SK-N-SH treated with all-trans-retinoic acid at 6 μM for 48 hours (cell line): ENCODE data around the gene NUDT21.

Source experiments
- ARNTL ChIP-seq: fragments of 450-650 bp; formaldehyde crosslinking; IDR thresholded peaks from 2 replicates; pipeline ENCODE4 v1.5.0; 2020; ENCODE audit warnings: low read depth, mild to moderate bottlenecking, moderate library complexity, borderline replicate concordance
- ESRRG ChIP-seq: fragments of 250-450 bp; sonication (Bioruptor Pico); IDR thresholded peaks from 2 replicates; pipeline ENCODE4 v1.6.1; 2021; ENCODE audit warnings: mild to moderate bottlenecking
- GLIS3 ChIP-seq: fragments of 250-450 bp; sonication (Bioruptor Pico); IDR thresholded peaks from 2 replicates; pipeline ENCODE4 v1.5.0; 2020; ENCODE audit warnings: mild to moderate bottlenecking, moderate library complexity
- ISL1 ChIP-seq: fragments of 250-450 bp; sonication (Bioruptor Pico); IDR thresholded peaks from 2 replicates; pipeline ENCODE4 v2.1.2; 2022; ENCODE audit warnings: mild to moderate bottlenecking, moderate library complexity
- OSR1 ChIP-seq: fragments of 250-450 bp; sonication (Bioruptor Pico); IDR thresholded peaks from 2 replicates; pipeline ENCODE4 v1.8.0; 2022; ENCODE audit warnings: moderate library complexity, mild to moderate bottlenecking, inconsistent platforms
- RARB ChIP-seq: fragments of 250-450 bp; sonication (Bioruptor Pico); IDR thresholded peaks from 2 replicates; pipeline ENCODE4 v1.8.0; 2021; ENCODE audit warnings: mild to moderate bottlenecking, moderate library complexity
- TCF4 ChIP-seq: fragments of 250-450 bp; sonication (Bioruptor Pico); IDR thresholded peaks from 2 replicates; pipeline ENCODE4 v1.8.0; 2021; ENCODE audit warnings: mild to moderate bottlenecking, moderate library complexity, borderline replicate concordance
- TOX ChIP-seq: fragments of 250-450 bp; sonication (Bioruptor Pico); IDR thresholded peaks from 2 replicates; pipeline ENCODE4 v1.8.0; 2021; ENCODE audit warnings: mild to moderate bottlenecking, moderate library complexity, borderline replicate concordance
- ZNF70 ChIP-seq: fragments of 450-650 bp; formaldehyde crosslinking; IDR thresholded peaks from 2 replicates; pipeline ENCODE4 v1.5.0; 2020; ENCODE audit warnings: mild to moderate bottlenecking, moderate library complexity
- ZNF8 ChIP-seq: fragments of 450-650 bp; formaldehyde crosslinking; IDR thresholded peaks from 2 replicates; pipeline ENCODE4 v1.5.0; 2020; ENCODE audit warnings: mild to moderate bottlenecking, moderate library complexity
- TF ChIP-seq, protein P1 (sequence below): fragments of 250-450 bp; sonication (Bioruptor Pico); IDR thresholded peaks from 2 replicates; pipeline ENCODE4 v1.8.0; 2020; ENCODE audit warnings: mild to moderate bottlenecking, moderate library complexity, borderline replicate concordance
- TF ChIP-seq, protein P2 (sequence below): fragments of 250-450 bp; sonication (Bioruptor Pico); IDR thresholded peaks from 2 replicates; pipeline ENCODE4 v1.5.1; 2020; ENCODE audit warnings: low read depth, mild to moderate bottlenecking, moderate library complexity
- TF ChIP-seq, protein P3 (sequence below): fragments of 250-450 bp; sonication (Bioruptor Pico); IDR thresholded peaks from 2 replicates; pipeline ENCODE4 v1.5.1; 2021; ENCODE audit warnings: mild to moderate bottlenecking, moderate library complexity
- TF ChIP-seq, protein P4 (sequence below): fragments of 250-450 bp; sonication (Bioruptor Pico); IDR thresholded peaks from 2 replicates; pipeline ENCODE4 v1.8.0; 2021; ENCODE audit warnings: low read depth, mild to moderate bottlenecking, moderate library complexity, borderline replicate concordance

DNA sequence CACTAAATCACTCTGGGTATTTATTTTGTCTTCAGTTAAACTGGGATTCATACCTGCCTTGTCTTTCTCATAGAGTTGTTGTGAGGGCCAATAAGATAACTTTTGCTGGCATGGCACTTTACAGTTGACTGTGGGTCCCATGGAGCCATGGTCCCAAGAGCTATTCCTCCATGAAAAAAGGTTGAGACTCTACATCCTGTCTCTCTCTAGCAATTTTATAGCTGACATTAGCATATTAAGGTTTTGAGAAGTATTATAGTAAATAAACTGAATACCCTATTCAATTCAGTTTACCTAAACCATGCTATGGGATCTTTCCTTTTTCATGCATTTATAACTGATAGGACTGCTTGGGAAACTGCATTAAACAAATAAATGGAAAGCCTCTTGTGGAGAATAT is 17.7 kb upstream of the NUDT21 start:
- TF ChIP-seq OSR1 (CRISPR knock-in tag) (no peak), ARNTL (CRISPR knock-in tag) (no peak), ZNF8 (no peak), ZNF70 (CRISPR knock-in tag) (no peak), GLIS3 (CRISPR knock-in tag) (no peak), TOX (CRISPR knock-in tag) (no peak), RARB (CRISPR knock-in tag) (no peak), ESRRG (CRISPR knock-in tag) (no peak), TCF4 (CRISPR knock-in tag) (no peak), ISL1 (CRISPR knock-in tag) (no peak)
- TF ChIP-seq, protein P1, sequence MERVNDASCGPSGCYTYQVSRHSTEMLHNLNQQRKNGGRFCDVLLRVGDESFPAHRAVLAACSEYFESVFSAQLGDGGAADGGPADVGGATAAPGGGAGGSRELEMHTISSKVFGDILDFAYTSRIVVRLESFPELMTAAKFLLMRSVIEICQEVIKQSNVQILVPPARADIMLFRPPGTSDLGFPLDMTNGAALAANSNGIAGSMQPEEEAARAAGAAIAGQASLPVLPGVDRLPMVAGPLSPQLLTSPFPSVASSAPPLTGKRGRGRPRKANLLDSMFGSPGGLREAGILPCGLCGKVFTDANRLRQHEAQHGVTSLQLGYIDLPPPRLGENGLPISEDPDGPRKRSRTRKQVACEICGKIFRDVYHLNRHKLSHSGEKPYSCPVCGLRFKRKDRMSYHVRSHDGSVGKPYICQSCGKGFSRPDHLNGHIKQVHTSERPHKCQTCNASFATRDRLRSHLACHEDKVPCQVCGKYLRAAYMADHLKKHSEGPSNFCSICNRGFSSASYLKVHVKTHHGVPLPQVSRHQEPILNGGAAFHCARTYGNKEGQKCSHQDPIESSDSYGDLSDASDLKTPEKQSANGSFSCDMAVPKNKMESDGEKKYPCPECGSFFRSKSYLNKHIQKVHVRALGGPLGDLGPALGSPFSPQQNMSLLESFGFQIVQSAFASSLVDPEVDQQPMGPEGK (CRISPR knock-in tag), result no peak
- TF ChIP-seq, protein P2, sequence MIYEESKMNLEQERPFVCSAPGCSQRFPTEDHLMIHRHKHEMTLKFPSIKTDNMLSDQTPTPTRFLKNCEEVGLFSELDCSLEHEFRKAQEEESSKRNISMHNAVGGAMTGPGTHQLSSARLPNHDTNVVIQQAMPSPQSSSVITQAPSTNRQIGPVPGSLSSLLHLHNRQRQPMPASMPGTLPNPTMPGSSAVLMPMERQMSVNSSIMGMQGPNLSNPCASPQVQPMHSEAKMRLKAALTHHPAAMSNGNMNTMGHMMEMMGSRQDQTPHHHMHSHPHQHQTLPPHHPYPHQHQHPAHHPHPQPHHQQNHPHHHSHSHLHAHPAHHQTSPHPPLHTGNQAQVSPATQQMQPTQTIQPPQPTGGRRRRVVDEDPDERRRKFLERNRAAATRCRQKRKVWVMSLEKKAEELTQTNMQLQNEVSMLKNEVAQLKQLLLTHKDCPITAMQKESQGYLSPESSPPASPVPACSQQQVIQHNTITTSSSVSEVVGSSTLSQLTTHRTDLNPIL (CRISPR knock-in tag), result no peak
- TF ChIP-seq, protein P3, sequence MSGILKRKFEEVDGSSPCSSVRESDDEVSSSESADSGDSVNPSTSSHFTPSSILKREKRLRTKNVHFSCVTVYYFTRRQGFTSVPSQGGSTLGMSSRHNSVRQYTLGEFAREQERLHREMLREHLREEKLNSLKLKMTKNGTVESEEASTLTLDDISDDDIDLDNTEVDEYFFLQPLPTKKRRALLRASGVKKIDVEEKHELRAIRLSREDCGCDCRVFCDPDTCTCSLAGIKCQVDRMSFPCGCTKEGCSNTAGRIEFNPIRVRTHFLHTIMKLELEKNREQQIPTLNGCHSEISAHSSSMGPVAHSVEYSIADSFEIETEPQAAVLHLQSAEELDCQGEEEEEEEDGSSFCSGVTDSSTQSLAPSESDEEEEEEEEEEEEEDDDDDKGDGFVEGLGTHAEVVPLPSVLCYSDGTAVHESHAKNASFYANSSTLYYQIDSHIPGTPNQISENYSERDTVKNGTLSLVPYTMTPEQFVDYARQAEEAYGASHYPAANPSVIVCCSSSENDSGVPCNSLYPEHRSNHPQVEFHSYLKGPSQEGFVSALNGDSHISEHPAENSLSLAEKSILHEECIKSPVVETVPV, result no peak
- TF ChIP-seq, protein P4, sequence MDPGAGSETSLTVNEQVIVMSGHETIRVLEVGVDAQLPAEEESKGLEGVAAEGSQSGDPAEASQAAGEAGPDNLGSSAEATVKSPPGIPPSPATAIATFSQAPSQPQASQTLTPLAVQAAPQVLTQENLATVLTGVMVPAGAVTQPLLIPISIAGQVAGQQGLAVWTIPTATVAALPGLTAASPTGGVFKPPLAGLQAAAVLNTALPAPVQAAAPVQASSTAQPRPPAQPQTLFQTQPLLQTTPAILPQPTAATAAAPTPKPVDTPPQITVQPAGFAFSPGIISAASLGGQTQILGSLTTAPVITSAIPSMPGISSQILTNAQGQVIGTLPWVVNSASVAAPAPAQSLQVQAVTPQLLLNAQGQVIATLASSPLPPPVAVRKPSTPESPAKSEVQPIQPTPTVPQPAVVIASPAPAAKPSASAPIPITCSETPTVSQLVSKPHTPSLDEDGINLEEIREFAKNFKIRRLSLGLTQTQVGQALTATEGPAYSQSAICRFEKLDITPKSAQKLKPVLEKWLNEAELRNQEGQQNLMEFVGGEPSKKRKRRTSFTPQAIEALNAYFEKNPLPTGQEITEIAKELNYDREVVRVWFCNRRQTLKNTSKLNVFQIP (CRISPR knock-in tag), result no peak
